GM04503 (cell line): Measurements from ENCODE around the gene DIPK1A.
"Not testable (repeated sequence)": the region's sequence is repeated elsewhere in the genome, so short reads cannot be mapped to it uniquely, and the experiment has no call there.

Source experiments
- DNase-seq: peaks from one replicate; pipeline ENCODE4 v3.0.0-alpha.2; 2012; ENCODE audit warnings: low read depth

The DIPK1A gene

DNA sequence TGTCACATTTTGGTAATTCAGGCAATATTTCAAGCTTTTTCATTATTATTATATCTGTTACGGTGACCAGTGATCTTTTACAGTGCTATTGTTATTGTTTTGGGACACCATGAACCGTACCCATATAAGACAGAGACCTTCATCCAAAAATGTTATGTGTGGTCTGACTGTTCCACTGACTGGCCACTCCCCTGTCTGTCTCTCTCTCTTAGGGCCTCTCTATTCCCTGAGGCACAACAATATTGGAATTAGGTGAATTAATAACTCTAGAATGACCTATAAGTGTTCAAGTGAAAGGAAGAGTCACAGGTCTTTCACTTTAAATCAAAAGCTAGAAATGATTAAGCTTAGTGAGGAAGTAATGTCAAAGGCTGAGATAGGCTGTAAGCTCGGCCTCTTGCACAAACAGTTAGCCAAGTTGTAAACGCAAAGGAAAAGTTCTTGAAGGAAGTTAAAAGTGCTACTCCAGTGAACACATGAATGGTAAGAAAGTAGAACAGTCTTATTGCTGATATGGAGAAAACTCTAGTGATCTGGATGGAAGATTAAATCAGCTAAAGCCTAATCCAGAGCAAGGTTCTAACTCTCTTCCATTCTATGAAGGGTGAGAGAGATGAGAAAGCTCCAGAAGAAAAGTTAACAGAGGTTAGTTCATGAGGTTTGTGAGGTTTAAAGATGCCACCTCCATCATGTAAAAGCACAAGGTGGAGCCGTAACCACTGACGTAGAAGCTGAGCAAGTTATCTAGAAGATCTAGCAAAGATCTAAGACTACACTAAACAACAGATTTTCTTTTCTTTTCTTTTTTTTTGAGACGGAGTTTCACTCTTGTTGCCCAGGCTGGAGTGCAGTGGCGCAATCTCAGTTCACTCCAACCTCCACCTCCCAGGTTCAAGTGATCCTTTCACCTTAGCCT, 19.7 kb upstream of the DIPK1A start:
- no peak for DNase-seq

DNA sequence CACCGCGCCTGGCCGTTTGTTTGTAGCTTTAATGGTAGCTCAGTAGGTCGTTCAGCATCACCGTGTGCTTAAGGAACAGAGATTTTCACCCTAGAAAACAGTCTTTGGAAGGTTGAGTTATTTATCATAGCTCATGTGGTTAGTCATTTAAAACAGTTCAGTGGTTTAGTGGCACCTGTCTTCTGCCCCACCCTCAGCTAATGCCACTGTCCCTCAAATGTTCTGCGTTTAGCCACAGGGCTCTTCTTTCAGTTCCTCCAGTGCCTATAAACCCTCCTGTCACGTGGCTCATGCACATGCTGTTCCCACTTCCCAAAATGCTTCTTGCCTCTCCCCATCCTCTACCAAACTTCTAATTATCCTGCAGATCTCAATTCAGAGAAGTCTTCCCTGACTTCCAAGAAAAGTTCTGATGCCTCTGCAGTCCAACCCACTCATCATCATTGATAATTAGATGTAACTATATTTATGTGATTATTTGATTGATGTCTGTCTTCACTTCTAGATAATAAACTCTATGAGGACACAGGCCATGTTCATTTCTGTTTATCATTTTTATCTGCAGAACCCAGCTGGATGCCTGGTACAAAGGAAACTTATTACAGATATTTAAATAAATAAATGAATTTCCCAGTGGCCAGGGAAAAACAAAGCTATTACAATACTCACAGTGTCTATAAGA, 14.4 kb upstream of the DIPK1A start:
- no peak for DNase-seq

DNA sequence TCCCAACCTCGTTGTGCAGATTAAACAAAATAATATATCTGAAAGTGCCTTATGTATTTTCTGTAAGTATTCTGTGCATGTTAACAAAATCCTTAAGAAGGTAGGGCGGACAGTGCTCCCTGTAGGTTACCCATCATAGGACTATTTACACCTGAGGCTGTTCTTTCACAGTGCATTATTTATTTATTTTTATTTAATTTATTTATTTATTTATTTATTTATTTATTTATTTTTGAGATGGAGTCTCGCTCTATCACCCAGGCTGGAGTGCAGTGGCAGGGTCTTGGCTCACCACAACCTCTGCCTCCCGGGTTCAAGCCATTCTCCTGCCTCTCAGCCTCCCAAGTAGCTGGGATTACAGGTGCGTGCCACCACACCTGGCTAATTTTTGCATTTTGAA, 12.8 kb upstream of the DIPK1A start:
- not testable (repeated sequence) for DNase-seq

DNA sequence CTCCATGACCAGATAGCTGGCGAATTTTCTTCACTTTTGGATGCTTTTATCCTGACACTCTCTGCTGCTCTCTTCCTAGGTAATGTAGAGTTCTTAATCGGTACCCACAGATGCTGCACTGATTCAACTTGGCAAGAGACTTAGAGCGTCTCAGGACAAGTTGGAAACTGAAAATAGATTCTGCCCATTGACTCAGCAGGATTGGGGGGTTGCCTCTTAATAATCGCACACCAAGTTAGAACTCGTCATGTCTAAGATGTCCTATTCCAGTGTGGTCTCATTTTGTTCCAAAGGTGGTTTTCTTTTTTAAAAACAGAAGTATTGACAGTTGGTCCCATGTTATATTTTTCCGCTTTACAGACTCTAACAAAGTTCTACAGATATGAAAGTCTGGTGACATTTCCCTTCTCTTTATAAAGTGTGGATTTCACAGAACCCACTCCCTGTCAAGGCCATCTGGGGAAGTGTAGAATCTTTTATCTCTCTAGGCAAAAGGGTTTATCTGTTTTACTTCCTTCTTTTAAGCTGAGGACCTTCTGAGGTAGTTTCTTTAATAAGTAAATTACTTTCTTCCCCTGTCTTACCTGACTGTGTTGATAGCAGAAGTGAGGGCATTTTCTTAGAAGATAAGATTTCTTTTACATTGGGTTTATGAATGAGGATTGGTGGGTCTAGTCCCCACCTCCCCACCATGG, 12.1 kb upstream of the DIPK1A start:
- no peak for DNase-seq

DNA sequence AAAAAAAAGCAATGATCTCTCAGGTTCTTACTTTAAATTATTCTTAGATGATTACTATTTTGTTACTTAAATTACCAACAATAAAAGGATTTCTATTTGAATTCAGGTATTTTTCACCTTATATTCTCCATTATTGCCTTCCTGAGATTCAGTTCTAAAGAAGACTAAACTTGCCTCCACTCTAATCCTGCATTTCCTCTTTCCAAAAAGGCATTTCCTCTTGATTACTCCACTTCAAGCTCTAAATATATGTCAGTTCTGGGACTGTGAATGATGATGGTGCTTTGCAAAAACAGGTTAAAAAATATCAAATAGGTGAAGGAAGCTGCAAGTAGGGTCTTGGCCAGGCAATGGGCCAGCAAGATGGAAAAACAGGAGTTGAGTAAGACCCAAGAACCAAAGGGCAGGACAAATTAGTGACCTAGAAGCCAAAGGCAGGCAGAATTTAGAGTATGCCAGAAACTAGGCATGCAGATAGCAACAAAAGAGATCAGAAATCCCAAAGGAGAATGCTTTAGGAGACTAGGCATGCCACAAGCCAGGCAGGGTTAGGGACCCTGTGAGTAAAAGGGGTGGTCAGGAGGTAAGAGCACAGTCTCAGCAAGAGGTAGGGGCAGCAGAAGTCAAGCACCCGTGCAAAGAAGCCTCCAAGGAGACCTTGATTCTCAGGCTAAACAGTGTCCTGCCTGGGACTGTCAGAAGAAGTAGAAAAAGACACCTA, 11.3 kb upstream of the DIPK1A start:
- no peak for DNase-seq

DNA sequence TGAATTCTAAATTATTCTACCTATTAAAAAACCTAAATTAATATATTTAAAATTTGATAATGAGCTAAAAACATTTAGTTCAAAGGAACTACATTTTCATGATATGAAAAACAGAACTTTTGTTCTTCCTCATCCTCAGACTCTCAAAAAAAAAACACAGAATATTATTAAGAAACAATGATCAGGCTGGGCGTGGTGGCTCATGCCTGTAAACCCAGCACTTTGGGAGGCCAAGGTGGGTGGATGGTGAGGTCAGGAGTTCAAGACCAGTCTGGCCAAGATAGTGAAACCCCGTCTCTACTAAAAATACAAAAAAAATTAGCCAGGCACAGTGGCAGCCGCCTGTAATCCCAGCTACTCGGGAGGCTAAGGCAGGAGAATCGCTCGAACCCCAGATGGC, 10.7 kb upstream of the DIPK1A start:
- not testable (repeated sequence) for DNase-seq

DNA sequence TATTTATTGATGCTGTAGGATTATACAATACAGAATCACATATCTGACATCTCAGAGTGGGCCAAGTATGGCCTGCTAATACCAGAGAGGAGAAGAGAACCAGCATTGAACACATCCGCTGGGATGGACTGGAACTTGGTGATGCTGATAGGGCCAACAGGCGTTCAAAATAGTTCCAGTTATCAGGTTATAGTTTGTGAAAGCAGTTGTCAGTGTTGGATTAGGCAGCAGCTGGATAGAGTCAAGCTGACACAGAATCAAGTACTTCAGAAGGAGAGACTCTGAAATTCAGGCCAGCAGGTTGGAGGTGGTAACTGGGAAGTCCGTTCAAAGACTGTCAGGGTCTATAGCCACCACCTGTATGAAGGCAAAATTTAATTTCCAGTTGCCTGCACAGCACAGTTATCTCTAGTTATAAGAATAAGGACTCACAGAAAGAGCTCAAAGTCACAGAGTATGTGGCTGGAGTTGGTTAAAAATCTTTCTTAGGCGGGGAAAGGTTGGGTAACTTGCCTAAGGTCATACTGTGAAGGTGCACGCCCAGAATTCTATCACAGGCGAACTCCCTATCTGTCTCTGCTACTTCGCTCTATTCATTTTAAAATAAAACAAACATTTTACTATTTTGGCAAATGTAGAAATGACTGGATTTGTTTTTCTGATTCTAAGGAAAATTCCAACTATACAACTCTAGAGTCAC, 9.9 kb upstream of the DIPK1A start:
- DNase-seq = no peak

DNA sequence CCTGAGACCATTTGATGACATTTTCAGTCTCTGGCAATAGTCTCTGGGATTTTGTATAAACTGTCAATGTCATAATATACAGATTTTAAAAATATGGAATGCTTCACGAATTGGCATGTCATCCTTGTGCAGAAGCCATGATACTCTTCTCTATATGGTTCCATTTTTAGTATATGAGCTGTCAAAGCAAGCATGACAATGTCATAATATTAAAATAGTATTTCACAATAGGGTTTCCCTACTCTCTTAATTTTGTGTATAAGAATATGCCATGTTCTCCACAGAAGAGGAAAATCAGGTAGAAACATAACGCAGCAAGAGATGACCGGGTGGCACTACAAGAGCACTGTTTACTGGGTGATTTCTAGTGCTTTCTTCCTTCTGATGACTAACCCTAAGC, 8.3 kb upstream of the DIPK1A start:
- DNase-seq = no peak

DNA sequence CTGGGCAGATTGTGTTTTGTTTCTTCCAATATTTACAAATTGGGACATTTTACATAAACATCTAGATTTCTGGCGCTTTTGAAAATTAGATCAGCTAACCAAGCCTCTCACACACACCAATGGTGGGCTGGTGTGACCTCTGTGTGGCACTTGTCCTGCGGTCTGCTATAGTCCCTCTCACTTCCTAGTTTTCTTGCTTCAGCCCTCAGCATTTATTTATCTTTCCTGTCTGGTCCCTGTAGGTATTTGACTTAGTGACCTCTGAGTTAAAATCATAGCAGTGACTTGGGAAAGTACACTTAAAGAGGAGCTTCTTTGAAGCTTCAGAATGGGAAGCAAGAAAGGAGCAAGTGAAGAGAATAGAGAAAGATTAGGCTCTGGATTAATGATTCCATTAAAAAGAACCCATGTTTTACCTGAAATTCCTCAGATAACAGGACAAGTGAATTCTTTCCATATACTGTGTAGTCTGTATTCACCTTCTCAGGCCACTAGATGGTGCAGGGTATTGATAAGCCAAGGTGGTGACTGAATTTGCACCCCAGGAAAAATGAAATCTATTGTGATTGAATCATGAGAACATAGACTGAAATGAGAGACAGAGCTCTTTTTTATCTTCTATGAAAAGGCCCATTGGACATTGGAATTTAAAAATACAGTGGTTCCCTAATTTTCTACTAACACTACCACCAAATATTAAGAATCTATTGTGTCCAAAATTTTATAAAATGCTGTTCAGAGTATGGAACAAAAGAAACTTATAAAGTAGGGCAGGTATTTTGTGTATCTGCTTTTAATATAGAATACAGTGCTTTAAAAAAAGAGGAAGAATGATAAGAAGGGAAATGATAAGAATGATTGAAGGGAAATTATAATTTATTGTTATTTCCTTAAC, 7.1 kb upstream of the DIPK1A start:
- no peak for DNase-seq

DNA sequence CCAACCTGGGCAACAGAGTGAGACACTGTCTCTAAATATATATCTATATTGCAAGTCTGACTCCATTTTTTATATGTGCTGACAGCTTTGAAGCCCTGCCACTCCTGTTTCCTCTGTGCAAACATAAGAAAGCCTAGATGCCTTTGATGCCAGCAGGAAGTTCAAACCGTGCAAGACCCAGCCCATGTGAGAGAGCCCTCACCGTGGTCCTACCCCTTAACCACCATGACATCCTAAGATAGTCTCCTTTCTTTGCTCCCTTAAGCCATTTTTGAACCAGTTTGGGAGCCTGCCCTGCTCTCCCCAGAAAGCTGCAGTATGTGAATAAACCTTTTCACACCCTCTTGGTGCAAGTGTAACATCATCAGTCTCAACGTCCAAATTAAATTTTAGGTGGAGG, 3.7 kb upstream of the DIPK1A start:
- DNase-seq = no peak

DNA sequence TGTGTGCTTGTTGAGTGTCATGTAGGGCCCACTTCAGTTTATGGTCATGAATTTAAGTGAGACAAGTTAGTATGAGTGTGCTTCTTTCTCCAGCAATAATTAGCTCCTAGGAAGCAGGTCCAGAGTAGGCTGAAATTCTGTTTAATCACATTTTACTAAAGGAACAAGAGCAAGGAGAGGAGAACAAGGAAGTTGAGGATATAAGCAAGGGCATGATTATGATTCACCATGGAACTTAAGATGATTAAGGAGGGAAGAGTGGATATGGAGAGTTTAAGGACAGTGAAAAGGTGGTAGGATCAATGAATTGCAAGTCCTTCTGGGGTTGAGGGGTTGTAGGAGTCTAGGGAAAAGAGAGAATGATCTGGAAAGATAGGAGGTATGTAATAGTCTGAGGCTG, 3.1 kb upstream of the DIPK1A start:
- no peak for DNase-seq

DNA sequence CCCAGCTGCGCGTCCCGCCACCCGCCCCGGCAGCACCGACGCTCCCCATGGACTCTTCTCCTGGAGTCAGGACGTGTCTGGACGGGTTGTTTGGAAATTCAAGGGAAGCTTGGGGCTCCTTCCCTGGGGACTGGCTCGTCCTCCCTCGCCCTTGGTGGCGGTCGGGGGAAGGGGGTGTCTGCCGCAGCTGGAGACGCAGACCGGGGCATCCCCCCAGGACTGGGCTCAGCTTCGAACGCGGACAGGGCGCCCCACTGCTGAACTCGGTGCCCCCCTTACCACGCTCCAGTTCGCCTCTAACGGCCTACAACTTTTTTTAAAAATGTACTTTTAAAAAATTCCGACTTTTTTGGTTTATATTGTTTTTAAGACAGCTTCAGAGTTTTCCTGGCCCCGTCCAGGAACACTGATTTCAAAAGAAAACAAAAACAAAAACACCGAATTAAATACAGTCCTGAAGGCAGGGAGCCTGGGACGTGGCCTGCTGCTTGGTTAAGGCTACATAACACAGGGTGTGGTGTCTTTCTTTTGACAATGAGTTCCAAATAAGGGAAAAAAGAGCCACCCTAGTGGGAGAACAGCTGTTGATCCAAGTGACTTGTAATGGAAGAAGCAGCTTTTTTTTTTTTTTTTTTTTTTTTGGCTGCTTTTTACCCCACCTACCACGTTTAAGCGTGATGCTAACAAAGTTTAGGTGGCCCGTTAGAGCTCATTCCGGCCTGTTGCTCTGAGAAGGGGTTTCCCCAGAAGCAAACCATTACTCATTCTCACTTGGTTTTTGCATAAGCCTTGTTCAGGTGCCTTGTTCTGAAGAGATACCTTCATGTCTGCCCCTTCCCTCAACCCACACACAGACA, 862 bp upstream of the DIPK1A start:
- DNase-seq = no peak

DNA sequence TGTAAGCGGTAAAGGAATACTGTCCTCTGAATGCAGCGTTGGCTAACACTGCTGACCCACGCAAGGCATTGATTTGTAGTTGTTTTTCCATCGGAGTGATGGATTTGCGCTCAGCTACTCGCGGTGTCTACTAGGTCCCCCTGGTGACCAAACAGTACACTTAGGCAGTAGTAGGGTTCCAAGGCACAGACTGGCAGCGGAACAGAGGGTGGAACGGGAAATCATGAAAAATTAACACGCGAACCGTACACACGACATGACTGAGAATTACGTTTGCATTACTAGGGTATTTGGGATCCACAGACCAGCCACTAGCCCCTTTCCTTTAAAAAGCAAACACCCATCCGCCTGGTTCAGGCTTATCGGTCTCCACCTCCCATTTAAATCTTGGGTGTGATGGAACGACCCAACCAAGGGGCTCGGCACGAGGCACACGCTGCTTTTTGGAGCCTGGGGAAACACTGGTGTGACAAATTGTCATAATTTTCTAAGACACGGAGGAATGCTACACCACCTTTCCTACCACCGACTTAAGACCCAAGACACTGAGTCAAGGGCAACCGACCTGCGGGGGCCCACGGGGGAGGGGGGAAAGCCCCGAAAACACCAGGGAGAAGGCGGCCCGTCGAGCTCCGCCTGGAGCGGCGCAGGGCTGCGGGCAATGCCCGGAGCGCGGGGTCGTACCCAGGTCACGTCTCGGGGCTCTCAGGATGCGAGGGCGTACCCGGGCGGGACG, 699 bp downstream of the DIPK1A start:
- peak; percentile 59 for DNase-seq

DNA sequence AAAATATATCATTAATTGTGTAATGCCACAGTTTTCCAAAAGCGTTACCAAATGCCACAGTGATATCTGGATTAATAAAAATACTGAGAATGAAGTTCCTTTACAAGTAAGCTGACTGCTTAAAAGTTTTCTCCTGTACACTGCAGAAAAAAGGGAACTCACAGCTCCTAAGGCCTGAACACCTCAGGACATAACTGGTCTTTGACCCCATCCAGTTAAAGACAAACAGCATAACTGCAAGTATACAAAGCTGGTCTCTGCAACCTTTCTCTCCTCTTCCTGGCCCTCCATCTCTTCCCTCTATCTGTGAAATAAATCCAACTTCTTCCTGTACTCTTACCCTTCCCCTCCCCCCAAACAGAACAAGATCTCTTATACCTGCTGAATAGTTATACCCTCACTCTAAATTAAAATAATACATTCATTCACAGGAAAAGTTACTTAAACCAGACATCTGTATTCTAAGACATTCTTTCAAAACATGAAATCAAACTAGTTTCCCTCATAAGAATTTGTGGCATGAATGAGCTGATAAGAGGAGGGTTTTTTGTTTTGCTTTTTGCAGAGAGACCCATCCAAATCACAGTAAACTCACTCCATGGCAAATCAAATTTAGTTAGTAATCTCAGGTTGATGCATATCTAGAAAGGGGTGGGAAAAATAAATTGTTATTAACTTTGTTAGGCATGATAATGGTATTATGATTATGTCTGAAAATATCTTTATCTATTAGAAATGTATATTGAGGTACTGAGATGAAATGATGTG, 2.9 kb downstream of the DIPK1A start:
- DNase-seq = no peak

DNA sequence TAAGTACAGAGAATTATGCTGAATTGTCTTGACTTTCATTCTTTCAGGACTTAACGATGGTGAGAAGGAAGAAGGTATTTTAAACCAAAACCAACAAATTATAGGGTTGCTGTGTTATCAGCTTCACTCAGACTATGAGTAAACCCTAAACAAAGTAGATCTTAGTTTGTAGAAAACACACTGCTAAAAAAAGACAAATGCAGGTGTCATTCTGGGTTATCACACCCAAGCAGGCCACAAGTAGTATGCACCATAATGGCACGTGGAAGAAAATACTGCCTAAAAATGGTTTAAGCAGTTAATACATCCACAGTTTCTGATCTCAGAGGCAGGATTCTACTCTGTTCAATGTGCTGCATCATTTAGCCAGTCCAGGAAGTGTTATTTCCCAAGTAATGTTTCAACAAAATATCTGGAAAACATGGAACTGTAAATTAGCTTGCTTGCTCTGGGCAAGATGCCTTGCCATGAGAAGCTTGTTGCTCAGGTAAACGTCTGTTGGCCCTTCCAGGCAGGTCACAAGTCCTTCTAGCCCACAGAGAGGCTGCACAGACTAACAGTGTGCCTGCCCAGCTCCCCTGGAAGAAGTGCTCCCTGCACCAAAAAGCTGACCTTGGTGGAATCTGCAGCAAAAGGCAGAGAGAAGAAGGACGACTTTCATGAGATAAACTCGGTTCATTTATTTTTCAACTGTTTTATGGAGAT, 4.1 kb downstream of the DIPK1A start:
- no peak for DNase-seq

DNA sequence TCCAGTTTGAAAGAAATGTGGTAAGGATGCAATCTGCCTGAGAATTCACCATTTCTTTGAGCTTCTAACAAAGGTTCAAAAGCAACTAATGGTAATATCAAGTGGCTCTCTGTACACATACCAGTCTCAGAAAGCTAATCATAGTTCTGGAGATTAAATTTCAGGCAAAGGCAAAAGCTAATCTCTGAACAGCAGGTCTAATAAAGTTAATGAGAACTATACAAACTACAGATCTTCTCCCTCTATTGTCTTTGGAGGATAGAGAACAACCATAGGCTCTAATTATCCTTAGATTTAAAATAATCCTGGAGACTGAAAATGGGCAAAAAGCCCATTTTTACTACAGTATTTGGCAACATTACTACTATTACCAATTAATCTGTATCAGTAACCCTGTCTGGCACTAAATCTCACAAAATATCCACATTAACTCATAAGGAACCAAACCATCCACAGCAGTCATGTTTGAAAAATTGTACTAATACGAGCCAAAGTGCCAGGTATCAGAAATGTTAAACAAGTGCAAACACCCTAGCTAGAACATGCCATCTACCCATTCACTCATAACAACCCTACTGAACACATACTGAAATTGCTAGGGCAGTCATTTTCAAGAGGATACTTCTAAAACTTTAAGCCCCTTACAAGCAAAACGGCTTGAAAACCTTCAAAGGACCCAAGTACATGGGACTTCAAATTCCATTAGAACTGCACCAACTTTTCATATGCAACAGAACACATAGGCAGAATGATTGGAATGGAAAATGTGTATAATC, 4.8 kb downstream of the DIPK1A start:
- no peak for DNase-seq

DNA sequence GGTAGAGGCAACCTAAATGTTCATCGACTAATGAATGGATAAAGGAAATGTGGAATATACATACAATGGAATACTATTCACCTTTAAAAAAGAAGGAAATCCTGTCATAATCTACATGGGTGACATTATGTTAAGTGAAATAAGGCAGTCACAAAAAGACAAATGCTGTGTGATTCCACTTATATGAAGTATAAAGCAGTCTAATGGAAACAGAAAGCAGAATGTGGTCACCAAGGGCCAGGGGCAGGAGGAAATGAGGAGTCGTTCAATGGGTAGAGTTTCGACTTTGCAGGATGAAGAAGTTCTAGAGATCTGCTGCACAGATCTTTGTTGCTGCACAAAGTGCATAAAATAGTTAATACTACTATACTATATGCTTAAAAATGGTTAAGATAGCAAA, 7.8 kb downstream of the DIPK1A start:
- DNase-seq = no peak
